ENCODE data around the gene GOLGA3.
"Not testable (repeated sequence)": the region's sequence is repeated elsewhere in the genome, so short reads cannot be mapped to it uniquely, and the experiment has no call there.

The GOLGA3 gene

DNA sequence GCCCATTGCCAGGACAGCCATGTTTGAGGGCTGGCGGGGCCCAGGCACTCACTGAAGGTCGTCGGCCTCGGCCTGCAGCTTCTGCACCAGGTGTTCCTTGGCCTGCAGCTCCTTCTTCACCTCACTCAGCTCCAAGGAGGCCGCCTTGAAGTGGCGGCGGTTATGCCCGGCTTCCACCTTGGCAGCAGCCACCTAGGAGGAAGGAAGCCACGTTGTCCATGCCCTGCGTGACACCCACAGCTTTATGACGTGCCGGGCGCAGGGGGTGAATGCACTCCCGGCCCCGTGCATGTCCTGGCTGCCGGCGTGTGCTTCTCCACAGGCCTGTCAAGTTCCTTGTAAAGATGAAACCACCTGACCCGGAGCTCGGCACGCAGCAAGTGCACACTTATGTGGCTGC is 51.1 kb downstream of the GOLGA3 start:
- no peak for DNase-seq

DNA sequence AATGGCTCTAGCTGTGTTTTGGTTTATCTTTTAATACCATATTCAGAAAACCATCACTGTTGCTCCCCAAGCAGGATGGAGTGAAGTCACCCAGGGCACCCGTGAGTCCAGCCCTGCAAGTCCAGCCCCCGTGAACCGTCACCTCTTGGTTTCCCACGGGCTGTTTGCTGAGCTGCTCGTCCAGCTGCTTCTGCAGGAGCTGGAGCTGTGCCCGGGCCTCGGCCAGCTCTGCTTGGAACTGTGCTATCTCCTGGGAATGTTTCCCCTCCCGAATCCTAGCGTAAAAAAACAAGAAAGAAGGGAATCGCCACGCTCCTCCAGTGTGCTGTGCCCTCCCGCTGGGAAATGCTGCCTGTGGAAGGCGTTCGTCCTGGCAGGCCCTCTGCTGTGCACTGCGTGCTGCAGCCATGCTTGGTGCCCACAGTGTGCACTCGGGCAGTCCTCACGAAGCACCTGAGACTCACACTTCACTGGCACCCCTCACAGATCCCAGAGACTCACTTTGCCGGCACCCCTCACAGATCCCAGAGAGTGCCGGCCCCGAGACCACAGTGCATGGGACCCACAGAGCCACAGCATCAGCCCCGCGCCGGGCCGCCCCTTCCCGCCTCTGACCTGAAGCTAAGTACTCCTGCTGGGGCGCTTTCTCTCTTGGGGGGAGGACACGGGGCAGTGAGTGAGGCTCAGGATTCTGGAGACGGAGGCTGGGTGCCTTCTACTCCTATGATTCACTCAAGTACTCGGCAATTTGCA is 51.7 kb downstream of the GOLGA3 start:
- peak in 24 of 58 donors; percentile 3 to 60 (median 30) for DNase-seq

DNA sequence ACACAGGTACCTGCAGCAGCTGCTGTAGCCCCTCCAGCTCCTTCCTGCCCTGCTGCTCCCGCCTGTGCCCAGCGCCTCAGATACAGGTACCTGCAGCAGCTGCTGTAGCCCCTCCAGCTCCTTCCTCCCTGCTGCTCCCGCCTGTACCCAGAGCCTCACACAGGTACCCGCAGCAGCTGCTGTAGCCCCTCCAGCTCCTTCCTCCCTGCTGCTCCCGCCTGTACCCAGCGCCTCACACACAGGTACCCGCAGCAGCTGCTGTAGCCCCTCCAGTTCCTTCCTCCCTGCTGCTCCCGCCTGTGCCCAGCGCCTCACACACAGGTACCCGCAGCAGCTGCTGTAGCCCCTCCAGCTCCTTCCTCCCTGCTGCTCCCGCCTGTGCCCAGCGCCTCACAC is 52.4 kb downstream of the GOLGA3 start:
- DNase-seq: not testable (repeated sequence)

DNA sequence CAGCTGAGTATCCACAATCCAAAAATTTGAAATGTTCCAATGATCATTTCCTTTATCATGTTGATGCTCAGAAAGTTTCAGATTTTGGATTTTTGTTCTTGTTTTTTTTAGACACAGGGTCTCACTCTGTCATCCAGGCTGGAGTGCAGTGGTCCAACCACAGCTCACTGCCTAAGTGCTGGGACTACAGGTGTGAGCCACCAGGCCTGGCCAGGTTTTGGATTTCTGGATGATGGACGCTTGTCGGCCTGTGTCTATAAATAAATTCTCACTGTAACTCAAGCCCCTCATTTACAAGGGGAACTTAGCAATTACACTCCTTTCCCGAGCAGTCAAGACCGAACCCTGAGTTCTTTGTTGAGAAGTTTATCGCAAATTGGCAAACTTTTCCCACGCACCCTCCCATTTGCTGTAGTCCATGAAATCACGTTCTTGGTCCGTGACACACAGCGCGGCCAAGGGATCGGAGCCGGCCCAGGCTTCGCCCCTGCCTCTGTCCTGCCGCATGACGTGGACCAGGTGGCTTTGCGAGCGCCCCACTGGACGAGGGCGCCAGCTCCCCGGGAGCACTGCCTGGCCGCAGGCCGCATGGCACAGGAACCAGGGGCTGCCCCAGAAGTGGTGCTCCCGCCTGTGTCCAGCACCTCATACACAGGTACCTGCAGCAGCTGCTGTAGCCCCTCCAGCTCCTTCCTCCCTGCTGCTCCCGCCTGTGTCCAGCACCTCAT is 53.0 kb downstream of the GOLGA3 start:
- DNase-seq: no peak

DNA sequence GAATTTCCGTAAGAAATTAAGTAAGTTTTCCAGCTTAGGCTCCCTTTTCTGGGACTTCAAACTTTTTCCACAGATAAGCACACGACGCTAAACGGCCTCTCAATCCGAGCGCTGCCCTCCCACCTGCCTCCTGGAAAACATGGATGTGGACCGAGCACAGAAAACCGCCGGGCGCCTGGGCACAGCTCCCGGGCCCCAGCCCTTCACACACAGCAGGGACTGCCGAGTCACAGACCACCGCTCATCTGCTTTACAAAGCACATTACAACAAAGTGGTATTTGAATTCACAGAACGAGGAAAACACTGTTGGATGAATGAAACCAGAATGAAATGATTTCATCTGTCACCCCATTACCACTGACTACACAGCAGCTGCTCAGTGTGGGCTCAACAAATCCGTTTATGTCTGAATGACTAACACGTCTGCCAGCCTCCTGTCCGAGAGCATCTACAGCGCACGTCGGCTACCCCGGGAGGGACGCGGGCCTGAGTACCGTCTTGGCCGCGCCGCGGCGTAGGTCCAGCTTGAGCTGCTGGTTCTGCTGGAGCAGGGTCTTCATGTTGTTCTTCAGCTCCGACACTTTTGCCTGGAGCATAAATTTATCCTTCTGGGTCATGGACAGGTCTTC is 53.9 kb downstream of the GOLGA3 start:
- peak in 7 of 58 donors; percentile 9 to 35 (median 23) for DNase-seq

DNA sequence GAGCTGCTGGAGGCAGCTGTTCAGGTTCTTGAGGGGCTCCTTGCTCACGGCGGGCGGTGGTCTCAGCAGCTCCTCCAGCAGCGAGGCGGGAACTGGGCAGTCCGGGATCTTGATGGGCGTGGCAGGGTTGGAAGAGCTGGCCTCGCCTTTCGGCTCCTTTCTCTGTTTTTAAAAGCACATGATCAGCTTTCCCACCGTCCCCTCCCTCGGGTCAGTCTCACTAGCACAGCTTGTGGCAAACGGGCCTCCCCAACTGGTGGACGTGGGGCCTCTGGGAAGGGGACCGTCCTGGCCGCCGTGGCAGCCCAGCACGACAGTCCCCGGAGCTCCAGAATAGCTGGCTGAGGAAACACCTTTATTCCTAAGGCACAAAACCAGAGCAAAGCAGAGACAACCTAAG is 54.5 kb downstream of the GOLGA3 start:
- DNase-seq: no peak

DNA sequence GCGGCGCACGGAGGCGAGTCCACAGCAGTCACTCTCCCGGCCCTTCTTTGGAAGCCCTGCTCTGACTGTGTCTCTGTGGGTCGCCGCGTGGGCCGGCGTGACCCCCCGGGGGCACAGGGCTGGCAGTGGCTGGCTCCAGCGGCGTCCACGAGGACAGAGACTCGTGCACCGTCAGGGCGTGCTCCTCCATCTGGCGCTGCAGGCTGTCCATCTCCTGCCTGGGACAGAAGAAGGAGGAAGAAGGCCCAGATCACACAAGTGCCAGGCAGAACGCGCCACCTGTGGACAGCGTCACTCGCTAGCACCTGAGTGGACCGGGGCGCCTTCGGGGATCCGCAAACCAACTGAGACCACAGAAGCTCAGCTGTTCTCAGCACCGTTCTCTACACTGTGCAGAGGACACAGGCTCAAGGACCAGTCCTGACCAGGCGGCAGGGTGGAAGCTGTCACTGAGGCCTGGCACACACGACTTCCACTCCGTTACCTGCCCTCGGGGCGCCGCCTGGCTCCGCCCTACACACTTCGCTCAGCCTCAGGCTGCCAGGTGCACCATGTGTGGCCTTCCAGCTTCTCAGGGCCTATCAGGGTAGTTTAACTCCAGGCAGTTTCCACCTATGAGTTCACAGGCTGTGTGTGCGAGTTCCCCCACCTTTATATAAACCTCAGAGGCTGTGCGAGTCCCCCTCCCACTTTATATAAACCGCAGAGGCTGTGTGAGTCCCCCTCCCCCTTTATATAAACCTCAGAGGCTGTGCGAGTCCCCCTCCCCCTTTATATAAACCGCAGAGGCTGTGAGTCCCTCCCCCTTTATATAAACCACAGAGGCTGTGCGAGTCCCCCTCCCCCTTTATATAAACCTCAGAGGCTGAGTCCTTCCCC is 55.4 kb downstream of the GOLGA3 start:
- DNase-seq: no peak

DNA sequence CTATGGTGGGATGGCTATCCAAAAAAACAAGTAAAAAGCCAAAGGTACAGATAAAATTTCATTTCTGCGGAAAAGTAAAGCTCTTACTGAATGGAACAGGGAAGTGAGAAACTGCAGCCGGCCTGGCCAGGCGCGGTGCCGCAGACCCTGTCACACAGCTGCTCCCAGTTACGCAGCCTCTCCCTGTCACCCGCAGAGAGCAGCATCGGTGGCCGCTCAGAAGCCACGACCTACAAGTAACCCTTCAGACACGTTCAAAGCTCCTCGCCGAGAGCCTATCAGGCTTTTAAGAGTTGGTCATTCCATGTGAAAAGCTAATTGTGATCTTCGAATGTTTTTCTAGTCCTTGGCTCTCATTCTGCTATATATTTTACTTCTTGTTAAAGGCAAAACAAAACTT is 56.1 kb downstream of the GOLGA3 start:
- peak in 2 of 58 donors; percentile 5 to 10 for DNase-seq

DNA sequence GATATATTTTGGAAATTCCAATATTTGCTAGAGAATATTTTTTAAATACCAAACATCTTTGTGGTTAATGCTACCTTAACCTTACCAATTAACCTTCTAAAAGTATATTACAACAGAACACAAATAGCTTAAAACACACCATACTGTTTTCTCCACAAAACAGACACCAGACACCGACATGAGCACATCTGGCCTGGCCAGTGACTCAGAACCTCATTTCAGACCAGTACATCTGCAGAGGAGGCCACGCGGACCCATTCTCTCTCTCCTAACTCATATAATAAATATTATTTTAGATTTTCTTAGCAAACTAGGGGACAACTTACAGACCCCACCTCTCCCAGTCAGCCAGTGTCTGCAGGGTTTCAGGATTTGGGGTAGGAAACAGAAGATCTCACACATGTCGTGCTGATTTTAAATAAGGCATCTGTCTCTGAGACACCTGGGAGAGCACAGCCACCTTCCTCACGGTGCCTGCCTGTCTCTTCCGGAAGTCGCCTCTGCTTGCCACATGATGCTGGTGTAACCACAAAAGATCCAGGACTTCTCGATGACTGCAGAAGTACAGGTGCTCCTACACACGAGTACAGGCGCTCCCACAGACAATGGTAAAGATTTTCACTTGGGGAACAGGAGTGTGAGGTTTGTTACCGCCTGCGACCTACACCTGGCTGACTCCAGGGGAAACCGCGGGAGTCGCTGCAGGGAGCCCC is 57.4 kb downstream of the GOLGA3 start:
- DNase-seq: no peak

DNA sequence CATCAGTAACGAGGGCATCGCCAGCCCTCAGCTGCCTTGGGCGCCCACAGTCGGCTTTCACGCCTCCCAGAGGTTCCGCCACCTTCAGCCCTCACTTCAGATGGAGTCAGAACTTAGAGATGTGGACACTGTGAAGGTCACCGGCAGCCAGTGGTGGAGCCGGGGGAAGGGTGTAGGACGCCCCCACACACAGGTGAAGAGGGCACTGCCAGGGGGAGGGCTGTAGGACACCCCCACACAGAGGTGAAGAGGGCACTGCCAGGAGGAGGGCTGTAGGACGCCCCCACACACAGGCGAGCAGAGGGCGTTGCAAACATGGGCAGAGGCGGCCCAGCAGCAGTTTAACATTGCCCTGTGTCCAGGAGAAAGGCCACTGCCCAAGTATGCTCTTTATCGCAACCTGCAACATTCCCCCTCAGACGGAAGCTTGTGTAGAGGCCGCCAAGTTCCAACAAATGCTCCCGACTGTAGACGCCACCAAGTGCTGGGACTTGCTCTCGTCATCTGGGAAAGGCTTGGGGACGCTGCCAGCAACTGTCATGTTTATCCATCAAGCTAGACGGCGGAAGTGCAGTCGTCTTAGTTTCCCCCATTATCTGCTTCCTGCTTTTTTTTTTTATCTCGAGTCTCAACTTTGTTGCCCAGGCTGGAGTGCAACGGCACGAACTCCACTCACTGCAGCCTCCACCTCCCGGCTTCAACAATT is 62.1 kb downstream of the GOLGA3 start:
- peak in 10 of 58 donors; percentile 9 to 36 (median 19) for DNase-seq

DNA sequence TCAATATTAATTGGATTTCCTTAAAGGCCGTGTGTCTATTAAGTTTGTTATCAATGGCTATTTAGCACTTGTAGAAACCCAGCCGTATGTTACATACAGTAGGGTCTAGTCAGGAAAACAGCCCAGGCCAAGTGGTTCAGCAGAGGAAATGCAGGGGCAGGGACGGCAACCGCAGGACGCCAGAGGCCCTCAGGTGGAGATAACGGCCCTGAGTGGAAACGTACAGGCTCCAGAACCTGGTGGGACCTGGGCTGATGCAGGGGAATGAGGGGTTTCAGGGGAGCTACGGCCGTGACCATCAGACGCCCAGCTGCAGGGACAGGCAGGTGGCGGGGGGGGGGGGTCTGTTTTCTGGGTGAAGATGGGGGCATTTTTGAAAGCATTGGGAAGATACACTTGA is 63.3 kb downstream of the GOLGA3 start:
- DNase-seq: no peak

DNA sequence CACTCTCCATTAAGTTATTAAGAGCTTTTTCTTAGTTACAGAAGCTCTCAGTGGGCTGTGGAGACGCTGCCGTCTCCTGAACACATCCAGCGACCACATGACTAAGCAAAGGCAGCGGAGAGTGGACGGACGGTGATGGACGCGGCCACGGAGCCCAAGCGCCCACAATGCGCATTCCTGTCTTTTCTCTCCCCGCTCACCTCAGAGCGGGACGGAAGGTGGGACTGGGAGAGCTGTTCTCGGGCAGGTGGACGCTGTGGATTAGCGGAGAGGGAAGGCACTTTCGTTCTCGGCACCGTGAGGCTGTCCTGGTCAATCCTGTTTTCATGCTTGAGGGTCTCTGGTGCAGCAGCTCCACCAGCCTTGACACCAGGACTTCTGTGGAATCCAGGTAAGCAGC is 64.4 kb downstream of the GOLGA3 start:
- DNase-seq: no peak

DNA sequence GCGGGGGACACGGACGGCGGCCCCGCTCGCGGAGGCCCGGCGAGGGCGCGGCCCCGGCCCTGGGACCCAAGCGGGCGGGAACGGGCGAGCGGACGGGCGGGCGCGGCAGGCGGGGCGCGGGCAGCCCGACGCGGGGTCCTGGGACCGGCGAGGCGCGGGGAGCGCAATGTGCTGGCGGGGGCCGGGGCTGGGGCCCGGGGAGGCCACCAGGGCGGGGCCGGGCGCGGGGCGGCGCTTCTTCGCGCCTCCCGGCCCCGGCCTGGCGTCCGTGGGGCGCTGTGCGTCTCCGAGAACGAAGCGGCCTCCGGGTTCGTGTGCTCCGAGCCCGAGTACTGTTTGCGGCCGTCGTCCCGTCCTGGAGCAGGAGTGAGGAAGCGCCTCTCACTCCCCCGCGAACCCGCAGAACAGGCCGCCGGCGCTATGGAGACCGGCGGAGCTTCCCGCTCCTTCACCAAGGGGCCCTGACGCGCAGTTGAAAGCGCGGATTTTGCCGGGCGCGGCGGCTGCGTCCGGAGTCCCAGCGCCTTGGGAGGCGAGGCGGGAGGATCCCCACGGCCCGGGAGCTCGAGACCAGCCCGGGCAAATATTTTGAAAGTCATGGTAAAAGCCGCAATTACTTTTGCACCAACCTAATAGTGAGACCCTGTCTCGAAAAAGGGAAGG is 66.6 kb downstream of the GOLGA3 start:
- peak in 52 of 58 donors; percentile 25 to 85 (median 71) for DNase-seq

DNA sequence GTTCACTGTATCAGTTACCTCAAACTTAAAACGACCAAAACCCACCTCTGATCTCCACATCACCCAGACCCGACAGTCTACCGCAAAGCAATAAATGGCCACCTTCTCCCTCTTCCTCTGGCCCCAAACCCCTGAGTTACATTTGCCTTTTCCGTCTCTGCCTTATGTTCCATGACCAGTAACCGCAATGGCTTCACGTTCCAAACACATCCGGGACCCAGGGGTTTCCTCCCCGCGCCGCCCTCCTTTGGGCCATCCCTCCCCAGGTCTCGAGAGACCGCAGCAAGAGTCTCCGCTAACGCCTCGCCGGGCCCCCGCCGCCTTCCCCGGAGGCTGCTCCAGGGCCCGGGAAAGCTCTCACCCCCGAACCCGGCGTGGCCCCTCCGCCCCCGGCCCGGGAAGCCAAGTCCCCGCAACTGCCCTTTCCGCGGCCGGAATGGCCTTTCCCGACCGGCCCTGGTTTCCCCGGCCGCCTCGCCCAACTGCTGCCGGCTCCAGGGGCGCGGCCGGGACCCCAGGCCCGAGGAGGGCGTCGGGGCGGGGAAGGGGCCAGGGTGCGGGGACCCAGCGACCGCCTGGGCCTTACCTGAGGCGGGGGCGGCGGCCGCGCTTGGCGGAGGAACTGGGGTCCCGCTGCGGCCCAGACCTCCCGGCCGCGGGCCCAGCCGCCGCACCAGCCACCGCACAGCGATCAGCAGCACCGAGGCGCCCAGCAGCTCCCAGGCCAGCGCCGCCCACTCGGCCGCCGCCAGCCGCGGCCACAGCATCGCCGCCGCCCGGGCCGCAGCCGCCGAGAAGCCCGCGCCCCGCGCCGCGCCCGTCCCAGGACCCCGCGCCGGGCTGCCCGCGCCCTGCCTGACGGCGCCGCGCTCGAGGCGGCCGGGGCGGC is 67.4 kb downstream of the GOLGA3 start, which contains the start of gene ANKLE2:
TSS of gene ANKLE2 (minus strand) at position 801 of the 889 bp plus-strand sequence. CDS start at position 767, 34 bp downstream.
- DNase-seq: peak in 8 of 58 donors; percentile 22 to 78 (median 60)

DNA sequence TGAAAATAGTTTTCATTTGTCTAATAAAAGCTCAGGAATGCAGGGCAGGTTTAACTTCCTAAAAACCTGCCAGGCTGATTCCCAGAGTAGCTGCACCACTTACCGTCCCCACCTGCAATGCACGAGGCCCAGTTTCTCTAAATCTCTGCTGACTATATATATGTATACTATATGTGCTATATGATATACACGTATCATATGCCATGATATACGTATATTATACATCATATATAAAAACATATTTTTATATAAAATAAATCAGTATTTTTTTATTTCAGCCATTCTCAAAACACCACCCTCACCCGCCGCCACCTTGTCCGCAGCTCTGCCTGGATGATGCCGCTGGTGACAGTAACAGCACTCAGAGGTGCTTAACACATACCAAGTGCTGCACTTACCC is 69.3 kb downstream of the GOLGA3 start:
- DNase-seq: no peak

DNA sequence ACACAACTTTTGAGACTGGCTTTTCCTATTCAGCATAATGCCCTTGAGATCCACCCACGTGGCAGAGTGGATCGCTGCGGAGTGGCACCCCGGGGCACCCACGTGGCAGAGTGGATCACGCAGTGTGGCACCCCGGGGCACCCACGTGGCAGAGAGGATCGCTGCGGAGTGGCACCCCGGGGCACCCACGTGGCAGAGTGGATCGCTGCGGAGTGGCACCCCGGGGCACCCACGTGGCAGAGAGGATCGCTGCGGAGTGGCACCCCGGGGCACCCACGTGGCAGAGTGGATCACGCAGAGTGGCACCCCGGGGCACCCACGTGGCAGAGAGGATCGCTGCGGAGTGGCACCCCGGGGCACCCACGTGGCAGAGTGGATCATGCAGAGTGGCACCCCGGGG is 69.8 kb downstream of the GOLGA3 start:
- DNase-seq: not testable (repeated sequence)

DNA sequence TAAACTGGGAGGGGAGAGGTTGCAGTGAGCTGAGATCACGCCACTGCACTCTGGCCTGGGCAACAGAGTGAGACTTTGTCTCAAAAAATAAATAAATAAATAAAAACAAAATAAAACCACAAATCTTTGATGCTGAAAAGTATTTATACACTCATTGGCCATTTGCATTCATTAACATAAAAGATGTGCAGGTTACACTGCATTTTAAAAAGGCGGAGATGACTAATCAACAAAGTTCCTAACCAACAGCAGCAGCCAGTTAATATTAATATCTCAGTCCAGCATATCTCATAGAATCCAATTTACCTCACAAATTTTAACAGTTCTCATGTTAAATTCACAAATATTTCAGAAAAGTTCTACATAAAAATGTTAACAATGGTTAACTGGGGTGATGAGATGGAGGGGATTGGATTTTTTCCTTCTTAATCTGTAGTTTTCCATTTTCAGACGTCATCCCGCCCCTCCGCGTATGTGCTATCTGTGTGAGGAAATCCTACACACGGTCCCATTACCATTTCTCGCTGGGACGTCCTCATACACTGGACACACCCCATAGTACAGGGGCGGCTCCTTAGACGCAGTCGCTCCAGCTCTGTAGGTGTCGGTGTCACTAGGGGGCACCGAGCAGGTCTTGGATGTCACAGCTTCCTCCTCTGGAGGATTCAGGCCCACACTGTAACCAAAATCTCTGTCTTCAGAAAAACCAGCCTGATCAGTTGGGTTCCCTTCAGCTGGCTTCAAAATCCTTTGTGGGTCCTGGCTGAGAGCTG is 74.3 kb downstream of the GOLGA3 start:
- DNase-seq: no peak

Data from anterior cingulate cortex (tissue), 58 donors.